HCEC 1CT (cell line): ENCODE results near the gene POGZ.

Experiments
- DNase-seq: peaks from one replicate; pipeline ENCODE4 v3.0.0-alpha.2; 2017

POGZ gene, protein sequence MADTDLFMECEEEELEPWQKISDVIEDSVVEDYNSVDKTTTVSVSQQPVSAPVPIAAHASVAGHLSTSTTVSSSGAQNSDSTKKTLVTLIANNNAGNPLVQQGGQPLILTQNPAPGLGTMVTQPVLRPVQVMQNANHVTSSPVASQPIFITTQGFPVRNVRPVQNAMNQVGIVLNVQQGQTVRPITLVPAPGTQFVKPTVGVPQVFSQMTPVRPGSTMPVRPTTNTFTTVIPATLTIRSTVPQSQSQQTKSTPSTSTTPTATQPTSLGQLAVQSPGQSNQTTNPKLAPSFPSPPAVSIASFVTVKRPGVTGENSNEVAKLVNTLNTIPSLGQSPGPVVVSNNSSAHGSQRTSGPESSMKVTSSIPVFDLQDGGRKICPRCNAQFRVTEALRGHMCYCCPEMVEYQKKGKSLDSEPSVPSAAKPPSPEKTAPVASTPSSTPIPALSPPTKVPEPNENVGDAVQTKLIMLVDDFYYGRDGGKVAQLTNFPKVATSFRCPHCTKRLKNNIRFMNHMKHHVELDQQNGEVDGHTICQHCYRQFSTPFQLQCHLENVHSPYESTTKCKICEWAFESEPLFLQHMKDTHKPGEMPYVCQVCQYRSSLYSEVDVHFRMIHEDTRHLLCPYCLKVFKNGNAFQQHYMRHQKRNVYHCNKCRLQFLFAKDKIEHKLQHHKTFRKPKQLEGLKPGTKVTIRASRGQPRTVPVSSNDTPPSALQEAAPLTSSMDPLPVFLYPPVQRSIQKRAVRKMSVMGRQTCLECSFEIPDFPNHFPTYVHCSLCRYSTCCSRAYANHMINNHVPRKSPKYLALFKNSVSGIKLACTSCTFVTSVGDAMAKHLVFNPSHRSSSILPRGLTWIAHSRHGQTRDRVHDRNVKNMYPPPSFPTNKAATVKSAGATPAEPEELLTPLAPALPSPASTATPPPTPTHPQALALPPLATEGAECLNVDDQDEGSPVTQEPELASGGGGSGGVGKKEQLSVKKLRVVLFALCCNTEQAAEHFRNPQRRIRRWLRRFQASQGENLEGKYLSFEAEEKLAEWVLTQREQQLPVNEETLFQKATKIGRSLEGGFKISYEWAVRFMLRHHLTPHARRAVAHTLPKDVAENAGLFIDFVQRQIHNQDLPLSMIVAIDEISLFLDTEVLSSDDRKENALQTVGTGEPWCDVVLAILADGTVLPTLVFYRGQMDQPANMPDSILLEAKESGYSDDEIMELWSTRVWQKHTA (N-terminal part only)

DNA sequence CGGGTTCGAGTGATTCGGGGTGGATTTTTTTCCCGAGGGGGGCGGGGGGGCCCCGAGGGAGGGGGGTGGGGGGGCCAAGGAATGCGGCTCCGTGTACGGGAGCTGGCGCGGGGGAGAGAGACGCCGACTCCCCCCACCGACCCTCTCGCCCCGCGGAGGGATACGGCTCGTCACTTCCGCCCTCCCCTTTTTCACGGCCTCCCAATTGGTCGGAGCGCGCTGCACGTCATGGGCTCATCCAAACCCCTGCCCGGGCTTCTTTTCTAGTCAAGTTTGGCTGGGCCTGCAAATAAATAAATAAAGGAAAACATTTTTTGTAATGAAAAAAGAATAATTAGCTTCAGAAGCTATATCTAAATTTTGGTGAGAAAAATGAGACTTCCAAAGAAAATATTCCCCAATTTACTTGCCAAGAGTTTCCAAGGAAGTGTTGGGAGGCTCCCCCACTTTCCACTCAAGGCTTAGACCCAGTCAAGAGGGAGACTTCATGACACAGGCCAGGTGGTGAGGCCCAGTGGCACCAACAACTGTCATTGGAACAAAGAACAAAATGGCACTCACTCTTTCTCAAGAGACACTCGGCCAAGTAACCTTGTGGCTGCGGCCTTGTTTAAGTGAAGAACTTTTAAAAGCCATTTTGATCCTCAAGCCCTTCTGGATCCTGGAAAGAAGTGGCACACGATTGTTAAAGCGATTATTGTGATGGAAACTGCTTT is at the start of gene POGZ:
Gene POGZ (minus strand): TSS at position 164 of the 716 bp plus-strand sequence. CDS start 17,290 bp downstream, outside the sequence.
- DNase-seq: peak; percentile 97

- DNase-seq: no peak
Measured at GRCh38 chr1:151508833-151509232, 49.5 kb upstream of the POGZ start.

DNA sequence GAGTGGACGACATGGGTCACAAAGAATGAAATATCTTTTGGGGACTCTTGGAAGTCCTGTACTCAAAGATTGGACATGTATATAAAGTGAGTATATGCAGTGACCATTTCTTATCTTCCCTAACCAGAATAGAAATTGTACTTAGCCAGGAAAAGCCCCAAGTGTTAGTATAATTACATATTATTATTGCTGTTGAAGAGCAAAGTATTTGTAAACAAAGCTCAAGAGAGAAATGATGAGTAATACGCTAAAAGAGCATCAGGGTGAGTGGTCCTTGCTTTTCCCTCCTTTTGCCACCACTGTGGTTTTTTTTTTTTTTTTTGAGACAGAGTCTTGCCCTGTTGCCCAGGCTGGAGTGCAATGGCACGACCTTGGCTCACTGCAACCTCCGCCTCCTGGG is 45.5 kb upstream of the POGZ start:
- no peak for DNase-seq

- no peak for DNase-seq
Measured at GRCh38 chr1:151504252-151504651, 45.0 kb upstream of the POGZ start.

- DNase-seq: no peak
Measured at GRCh38 chr1:151502859-151503780, 43.8 kb upstream of the POGZ start.

- no peak for DNase-seq
Measured at GRCh38 chr1:151502035-151502700, 42.9 kb upstream of the POGZ start.

GRCh38 chr1:151501474-151501873 is 42.2 kb upstream of the POGZ start:
- no peak for DNase-seq

- no peak for DNase-seq
Measured at GRCh38 chr1:151499930-151500329, 40.6 kb upstream of the POGZ start.

- no peak for DNase-seq
Measured at GRCh38 chr1:151499365-151499764, 40.1 kb upstream of the POGZ start.

GRCh38 chr1:151495316-151495715 is 36.0 kb upstream of the POGZ start:
- no peak for DNase-seq

GRCh38 chr1:151494741-151495281 is 35.5 kb upstream of the POGZ start:
- DNase-seq: peak; percentile 83

DNA sequence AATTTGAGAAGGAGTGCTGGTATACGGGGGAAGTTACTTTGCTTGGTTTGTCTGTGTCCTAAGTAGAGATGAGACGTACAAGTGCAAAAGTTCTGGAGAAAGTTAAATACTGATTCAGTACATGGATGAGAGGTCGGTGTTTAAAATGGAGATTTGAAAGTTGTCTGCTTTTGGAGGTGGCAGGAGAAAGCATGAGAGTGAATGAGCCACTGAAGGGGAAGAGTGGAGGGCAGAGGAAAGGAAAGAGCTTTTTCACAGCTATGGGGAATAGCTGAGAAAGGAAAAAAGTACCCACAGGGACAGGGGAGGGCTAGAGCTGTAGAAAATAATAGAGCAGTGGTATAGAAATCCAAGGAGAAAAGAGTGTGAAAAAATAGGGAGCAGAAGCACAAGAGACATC is 33.7 kb upstream of the POGZ start:
- no peak for DNase-seq

GRCh38 chr1:151492120-151492519 is 32.8 kb upstream of the POGZ start:
- DNase-seq: no peak

DNA sequence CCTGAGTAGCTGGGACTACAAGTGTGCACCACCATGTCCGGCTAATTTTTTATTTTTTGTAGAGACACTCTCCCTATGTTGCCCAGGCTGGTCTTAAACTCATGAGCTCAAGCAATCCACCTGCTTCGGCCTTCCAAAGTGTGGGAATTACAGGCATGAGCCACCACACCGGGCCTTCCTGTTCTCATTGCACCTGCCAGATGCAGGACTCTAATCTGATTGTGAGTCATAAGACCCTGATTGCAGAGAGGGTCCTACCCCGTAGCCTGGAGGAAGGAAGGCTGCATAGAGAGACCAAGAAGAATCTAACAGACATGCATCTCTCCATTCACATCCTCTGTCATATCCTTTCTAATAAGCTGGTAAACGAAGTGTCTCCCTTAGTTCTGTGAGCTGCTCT is 32.3 kb upstream of the POGZ start:
- DNase-seq: no peak

GRCh38 chr1:151486557-151486956 is 27.3 kb upstream of the POGZ start:
- no peak for DNase-seq

DNA sequence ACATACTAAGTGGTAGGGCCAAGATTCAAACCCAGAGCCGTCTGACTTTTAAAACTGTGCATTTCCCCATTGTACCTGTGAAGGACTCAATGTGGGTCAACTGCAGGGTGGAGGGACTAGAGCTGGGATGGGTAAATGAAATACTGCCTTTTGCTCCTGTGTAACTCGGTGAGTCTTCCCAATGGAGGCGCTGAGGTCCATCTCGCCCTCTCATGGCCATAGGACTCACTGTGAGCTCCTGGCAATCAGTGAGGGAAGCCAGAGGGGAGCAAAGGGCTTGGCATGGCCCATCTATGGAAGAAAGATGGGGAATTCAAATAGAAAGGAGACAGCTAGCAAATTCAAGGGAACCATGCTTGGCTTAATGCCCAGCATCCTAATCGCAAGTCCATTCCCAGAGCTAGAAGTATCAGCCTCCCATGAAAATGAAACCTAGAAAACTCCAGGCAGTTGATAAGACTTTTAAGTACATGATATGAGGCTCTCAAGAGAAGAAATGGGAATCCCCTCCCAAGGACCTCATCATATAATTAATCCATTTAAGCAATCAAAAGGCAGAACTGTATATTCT is 26.5 kb upstream of the POGZ start:
- DNase-seq: no peak

- DNase-seq: no peak
Measured at GRCh38 chr1:151482017-151482416, 22.7 kb upstream of the POGZ start.

GRCh38 chr1:151479462-151479861 is 20.2 kb upstream of the POGZ start:
- peak; percentile 3 for DNase-seq

DNA sequence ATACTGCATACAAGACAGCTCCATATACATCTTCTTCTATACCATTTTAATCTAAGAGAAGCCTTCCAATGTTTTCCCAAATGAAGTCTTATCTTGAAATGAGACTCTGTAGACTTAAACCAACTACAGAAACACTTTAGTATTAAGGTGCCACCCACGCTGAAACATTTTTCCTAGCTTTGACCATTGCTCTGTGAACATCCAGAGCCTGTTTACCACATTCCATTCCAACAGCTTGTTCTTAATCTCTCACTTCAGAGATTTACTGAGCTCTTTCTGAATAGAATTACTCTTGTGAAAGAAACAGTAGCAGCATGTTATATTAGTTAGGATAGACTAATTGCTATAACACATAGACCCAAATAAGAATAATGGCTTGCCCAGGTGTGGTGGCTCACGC is 19.6 kb upstream of the POGZ start:
- DNase-seq: peak; percentile 25

DNA sequence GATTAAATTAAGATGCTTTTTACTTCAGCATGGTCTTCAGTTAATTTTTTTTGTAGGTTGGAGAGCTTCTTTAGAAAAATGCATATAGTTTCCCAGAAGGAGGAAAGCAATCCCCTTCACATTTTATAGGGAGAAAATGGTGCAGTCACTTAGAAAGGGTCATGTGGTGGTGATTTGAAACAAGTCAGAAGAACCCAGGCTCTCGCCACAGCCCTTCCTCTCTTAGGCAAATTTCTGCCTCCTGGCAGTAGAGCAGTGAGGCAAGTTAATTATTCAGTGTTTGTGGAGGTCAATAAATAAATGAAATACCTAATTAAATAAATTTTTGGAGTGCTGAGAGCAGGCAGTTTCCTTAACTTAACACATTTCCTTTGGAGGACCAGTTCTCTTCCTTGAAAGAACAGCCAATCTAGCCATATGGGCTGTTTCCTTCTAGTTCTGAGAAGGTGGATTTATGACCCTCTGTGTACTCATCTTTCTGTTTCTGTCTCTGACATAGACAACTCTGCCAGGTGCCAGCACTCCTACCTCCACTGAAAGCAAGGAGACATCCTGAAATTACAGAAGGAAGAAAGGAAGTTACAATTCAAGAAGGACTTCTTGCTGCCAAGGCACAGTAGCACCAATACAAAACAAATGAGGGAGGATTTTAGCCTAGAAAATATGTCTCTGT is 19.0 kb upstream of the POGZ start:
- no peak for DNase-seq
